GM10248 (cell line): ENCODE data around the gene IQCH.

Source experiments
- CTCF ChIA-PET: fragments of 300-600 bp; sonication (Branson Sonifier 250); formaldehyde crosslinking; extraction: SDS; loops from one replicate; lab custom pipeline; 2021; ENCODE audit warnings: antibody characterized with exemption; lab: Yijun Ruan, JAX
- POLR2A ChIA-PET: fragments of 350-650 bp; sonication (Branson Sonifier 250); formaldehyde crosslinking; extraction: SDS; loops from one replicate; lab custom pipeline; 2020; ENCODE audit warnings: antibody characterized with exemption; lab: Yijun Ruan, JAX
- DNase-seq: peaks from one replicate; pipeline ENCODE4 v3.0.0; 2012; ENCODE audit errors: extremely low spot score
- CTCF ChIP-seq: IDR thresholded peaks from 2 replicates; pipeline ENCODE4 v1.5.1; 2012; ENCODE audit warnings: mild to moderate bottlenecking, low read depth; ENCODE audit errors: extremely low read depth, missing control alignments, control extremely low read depth

IQCH gene

GRCh38 chr15:67543348-67543718, 288.7 kb downstream of the IQCH start:
- POLR2A ChIA-PET: no interaction called here
- no peak for DNase-seq
- TF ChIP-seq CTCF: no peak
- CTCF ChIA-PET: interaction anchor here (1.4 kb wide), 1 partner anchor 12 kb away, joined by 4 read pairs; no protein-coding TSS in a partner anchor

DNA sequence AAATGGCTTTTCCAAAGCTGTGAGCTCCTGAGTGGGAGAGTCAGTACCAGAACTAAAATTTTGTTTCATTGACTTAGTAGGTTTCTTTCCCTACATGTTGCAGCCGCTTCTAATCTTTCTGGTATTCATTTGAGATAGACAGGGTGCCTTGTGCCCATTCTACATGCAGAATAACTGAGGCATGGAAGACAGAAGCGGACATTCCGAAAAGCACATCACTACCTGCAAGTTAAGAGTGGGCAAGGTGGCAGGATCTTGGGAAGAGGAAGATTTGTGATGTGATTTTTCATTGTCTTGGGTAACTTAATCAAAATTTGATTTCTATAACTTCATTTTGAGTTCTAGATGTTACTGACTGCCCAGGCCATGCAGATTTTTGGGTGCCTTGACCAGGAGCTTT, 289.9 kb downstream of the IQCH start:
- ChIA-PET CTCF (interaction anchor here (1.4 kb wide), 1 partner anchor 11 kb away, joined by 4 read pairs; no protein-coding TSS in a partner anchor), POLR2A (no interaction called here)
- TF ChIP-seq CTCF: no peak
- DNase-seq: no peak

- ChIA-PET CTCF (interaction anchor here (1.0 to 1.2 kb wide), 2 partner anchors 10 to 21 kb away, joined by 3 read pairs; no protein-coding TSS in a partner anchor), POLR2A (no interaction called here)
- no peak for TF ChIP-seq CTCF
- DNase-seq: no peak
These were observed 291.3 kb downstream of the IQCH start for GRCh38 chr15:67545864-67546263.

DNA sequence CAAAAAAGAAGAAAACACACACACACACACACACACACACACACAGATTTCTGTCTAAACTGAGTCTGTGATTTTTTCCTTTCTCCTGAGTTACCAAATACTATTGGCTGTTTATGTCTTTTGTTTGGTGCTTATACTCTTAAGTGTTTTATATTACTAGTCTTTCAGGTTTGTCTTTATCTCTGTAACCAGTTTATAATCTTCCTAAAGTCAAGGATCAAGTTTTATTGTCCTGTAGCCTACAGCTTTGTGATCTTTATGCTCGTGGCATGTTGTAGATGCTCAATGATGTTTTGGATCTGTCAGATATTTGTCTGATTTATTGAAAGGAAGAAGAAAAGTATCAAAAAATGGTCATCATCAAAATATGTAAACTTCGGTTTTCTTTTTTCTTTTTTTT, 292.5 kb downstream of the IQCH start:
- CTCF ChIA-PET: interaction anchor here (1.0 kb wide), 1 partner anchor 9 kb away, joined by 3 read pairs; no protein-coding TSS in a partner anchor
- DNase-seq: no peak
- POLR2A ChIA-PET: no interaction called here
- TF ChIP-seq CTCF: no peak

- TF ChIP-seq CTCF: no peak
- ChIA-PET POLR2A (no interaction called here), CTCF (interaction anchor here (1.0 to 2.6 kb wide), 2 partner anchors 10 to 13 kb away, joined by 4 to 9 read pairs; no protein-coding TSS in a partner anchor)
- DNase-seq: no peak
These were observed 293.2 kb downstream of the IQCH start for GRCh38 chr15:67547836-67548235.

DNA sequence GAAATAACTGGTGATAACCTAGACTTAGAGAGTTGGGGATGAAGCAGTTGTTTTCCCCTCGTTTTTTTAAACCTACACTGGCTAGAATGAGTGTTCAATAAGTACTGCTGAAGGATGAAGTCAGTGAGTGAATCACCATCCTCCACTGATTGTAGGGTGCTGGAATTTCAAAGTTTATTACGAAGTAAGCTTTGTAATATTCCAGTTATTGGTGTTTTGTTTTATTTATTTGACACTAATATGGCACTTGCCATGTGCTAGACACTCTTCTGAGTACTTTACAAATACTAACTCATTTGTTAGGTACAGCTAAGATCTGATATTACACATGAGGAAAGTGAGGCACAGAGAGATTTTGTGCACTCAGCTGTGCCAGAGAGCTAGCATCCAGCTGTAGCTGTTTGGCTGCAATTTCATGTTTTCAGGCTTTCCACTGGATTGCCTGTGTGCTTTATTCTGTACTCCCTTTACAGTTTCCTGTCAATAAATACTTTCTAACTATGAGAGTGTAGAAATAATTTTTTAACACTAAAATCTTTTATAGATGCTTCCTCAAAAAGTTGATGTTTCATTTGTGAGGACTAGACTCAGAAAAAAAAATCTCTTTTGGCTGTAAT, 293.8 kb downstream of the IQCH start:
- POLR2A ChIA-PET: no interaction called here
- CTCF ChIA-PET: interaction anchor here (1.0 to 2.6 kb wide), 2 partner anchors 10 to 12 kb away, joined by 4 to 9 read pairs; no protein-coding TSS in a partner anchor
- TF ChIP-seq CTCF: no peak
- DNase-seq: no peak
